ENCODE measurements around the gene RNASE4.

GRCh38 chr14:20742132-20742531, 57.8 kb downstream of the RNASE4 start:
- TF ChIP-seq, protein P1, sequence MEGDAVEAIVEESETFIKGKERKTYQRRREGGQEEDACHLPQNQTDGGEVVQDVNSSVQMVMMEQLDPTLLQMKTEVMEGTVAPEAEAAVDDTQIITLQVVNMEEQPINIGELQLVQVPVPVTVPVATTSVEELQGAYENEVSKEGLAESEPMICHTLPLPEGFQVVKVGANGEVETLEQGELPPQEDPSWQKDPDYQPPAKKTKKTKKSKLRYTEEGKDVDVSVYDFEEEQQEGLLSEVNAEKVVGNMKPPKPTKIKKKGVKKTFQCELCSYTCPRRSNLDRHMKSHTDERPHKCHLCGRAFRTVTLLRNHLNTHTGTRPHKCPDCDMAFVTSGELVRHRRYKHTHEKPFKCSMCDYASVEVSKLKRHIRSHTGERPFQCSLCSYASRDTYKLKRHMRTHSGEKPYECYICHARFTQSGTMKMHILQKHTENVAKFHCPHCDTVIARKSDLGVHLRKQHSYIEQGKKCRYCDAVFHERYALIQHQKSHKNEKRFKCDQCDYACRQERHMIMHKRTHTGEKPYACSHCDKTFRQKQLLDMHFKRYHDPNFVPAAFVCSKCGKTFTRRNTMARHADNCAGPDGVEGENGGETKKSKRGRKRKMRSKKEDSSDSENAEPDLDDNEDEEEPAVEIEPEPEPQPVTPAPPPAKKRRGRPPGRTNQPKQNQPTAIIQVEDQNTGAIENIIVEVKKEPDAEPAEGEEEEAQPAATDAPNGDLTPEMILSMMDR (IDR thresholded peaks at IDR 0.05; ENCODE audit: low read depth, low read length, poor library complexity, severe bottlenecking), result no peak
- no peak for TF ChIP-seq EZH2phosphoT487 (IDR thresholded peaks at IDR 0.05; ENCODE audit: borderline replicate concordance, low read length)
